ENCODE data around the gene CDK18.

DNA sequence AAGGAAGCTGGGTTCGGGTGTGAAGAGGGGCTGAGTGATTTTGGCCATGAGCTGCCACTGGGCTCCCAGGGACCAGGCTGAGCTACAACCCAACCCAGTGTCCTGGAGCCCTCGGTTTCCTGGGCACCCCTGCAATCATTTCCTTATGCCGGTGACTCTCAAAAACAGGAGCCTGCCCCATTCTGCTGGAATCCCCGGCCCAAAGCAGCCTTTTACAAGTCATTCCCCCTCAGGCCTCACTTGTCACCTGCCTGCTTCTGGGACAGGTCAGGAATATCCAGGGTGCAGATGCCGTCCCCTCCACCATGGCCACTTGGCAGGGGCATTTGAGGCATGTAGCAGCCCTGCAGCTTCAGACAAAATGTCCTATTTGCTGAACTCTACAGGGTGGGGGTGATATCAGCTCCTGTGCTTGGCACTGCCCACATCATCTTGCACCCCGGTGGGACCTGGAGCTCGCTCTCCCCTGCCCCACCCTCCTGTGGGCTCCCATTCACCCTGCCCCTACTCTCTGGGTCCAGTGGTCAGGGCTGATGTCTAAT lies 30.0 kb downstream of the CDK18 start:
- TF ChIP-seq, protein P1, sequence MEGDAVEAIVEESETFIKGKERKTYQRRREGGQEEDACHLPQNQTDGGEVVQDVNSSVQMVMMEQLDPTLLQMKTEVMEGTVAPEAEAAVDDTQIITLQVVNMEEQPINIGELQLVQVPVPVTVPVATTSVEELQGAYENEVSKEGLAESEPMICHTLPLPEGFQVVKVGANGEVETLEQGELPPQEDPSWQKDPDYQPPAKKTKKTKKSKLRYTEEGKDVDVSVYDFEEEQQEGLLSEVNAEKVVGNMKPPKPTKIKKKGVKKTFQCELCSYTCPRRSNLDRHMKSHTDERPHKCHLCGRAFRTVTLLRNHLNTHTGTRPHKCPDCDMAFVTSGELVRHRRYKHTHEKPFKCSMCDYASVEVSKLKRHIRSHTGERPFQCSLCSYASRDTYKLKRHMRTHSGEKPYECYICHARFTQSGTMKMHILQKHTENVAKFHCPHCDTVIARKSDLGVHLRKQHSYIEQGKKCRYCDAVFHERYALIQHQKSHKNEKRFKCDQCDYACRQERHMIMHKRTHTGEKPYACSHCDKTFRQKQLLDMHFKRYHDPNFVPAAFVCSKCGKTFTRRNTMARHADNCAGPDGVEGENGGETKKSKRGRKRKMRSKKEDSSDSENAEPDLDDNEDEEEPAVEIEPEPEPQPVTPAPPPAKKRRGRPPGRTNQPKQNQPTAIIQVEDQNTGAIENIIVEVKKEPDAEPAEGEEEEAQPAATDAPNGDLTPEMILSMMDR (conservative IDR thresholded peaks at IDR 0.05; ENCODE audit: low read depth, low read length): no peak
- TF ChIP-seq EZH2 (IDR thresholded peaks at IDR 0.05; ENCODE audit: borderline replicate concordance, low read depth, low read length, poor library complexity, severe bottlenecking): no peak
